Central memory CD8-positive, alpha-beta T cell (primary cell): ENCODE measurements around the gene NR3C1.

Experiments used
- ATAC-seq: fragments of 150-1000 bp; cut with Tn5 transposase; replicated peaks from 2 replicates; pipeline ENCODE4 v1.10.0; 2022; ENCODE audit warnings: mild to moderate bottlenecking, moderate FRiP score, moderate number of reproducible peaks; ENCODE audit not compliant: poor library complexity, severe bottlenecking; ENCODE audit errors: extremely low read depth
- DNase-seq, 2 donors: peaks; one replicate each; pipeline ENCODE4 v3.0.0; 2021; ENCODE audit warnings: low spot score in 2 of 2
- H3K27ac Mint-ChIP-seq: one replicate; pipeline ENCODE4 v1.8.0; 2022; ENCODE audit warnings: low read depth, mild to moderate bottlenecking, moderate library complexity, mixed read lengths
- H3K27me3 Mint-ChIP-seq: one replicate; pipeline ENCODE4 v1.8.0; 2022; ENCODE audit warnings: mixed read lengths
- H3K36me3 Mint-ChIP-seq: one replicate; pipeline ENCODE4 v1.8.0; 2022; ENCODE audit warnings: mild to moderate bottlenecking, moderate library complexity, mixed read lengths; ENCODE audit not compliant: insufficient read depth
- H3K4me1 Mint-ChIP-seq: one replicate; pipeline ENCODE4 v1.8.0; 2022; ENCODE audit warnings: mixed read lengths
- H3K4me3 Mint-ChIP-seq: one replicate; pipeline ENCODE4 v1.8.0; 2022; ENCODE audit warnings: mild to moderate bottlenecking, moderate library complexity, mixed read lengths
- H3K9me3 Mint-ChIP-seq: one replicate; pipeline ENCODE4 v1.8.0; 2022; ENCODE audit warnings: mixed read lengths

Gene NR3C1

DNA sequence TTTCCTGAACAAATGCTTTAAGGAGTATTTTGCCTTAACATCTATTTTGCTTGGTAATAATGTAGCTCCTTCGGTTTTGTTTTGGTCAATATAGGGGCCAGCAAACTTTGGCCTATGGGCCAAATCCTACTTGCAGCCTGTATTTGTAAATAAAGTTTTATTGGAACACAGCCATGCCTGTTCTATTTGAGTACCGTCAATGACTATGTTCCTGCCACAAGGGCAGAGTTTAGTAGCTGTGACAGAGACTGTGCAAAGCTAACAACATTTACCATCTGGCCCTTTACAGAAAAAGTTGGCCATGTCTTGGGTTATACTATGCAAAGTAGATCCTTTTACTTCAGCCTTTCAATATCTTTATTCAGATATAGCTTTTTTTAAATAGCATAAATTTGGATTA lies 113.4 kb downstream of the NR3C1 start:
- Mint-ChIP-seq H3K36me3 (peaks cover 21% of the 10 kb centered on the region), H3K27ac (no peak overlapping the region), H3K9me3 (no peaks in the 10 kb centered on the region), H3K27me3 (no peaks in the 10 kb centered on the region), H3K4me1 (peaks cover 19% of the 10 kb centered on the region), H3K4me3 (no peak overlapping the region)
- ATAC-seq (no peak), DNase-seq (no peak)

DNA sequence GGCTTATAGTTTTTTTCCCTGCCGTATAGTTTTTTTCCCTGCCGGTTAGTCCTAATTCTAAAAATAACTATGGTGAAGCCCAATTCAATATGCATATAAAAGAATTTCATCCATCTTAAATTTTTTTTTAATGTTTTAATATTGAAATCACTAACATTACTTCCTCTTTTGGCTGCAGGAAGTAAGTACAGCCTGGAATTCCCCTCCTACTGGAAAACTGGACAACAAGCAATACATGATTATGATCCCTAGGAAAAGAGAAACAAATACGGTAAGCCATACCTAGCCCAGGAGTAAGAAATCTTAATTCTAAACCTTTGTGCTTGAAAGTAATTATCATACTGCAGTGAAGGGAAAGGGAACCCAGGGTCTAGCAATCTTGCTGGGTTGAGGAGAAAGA lies 119.0 kb downstream of the NR3C1 start:
- no peak overlapping the region for H3K27ac Mint-ChIP-seq
- H3K9me3 Mint-ChIP-seq: no peaks in the 10 kb centered on the region
- DNase-seq: no peak
- peaks cover 8% of the 10 kb centered on the region for H3K4me1 Mint-ChIP-seq
- no peak overlapping the region for H3K4me3 Mint-ChIP-seq
- no peak for ATAC-seq
- H3K27me3 Mint-ChIP-seq: no peaks in the 10 kb centered on the region
- peaks cover 20% of the 10 kb centered on the region for H3K36me3 Mint-ChIP-seq

DNA sequence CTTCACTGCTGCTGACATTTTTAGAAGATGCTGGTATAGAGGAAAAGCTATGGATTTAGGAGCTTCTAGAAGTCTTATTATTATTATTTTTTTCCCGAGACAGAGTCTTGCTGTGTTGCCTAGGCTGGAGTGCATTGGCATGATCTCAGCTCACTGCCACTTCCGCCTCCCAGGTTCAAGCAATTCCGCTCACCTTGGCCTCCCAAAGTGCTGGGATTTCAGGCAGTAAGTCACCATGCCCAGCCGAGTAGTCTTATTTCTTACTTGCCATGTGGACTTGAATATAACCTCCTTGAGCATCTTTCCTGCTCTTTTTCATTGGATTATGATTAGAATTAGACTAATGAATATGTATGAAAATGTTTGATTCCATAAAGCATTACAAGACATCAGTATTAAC lies 119.5 kb downstream of the NR3C1 start:
- Mint-ChIP-seq H3K27me3 (no peaks in the 10 kb centered on the region), H3K4me1 (peaks cover 8% of the 10 kb centered on the region), H3K9me3 (no peaks in the 10 kb centered on the region), H3K27ac (no peak overlapping the region), H3K4me3 (no peak overlapping the region), H3K36me3 (peaks cover 20% of the 10 kb centered on the region)
- DNase-seq (no peak), ATAC-seq (no peak)

DNA sequence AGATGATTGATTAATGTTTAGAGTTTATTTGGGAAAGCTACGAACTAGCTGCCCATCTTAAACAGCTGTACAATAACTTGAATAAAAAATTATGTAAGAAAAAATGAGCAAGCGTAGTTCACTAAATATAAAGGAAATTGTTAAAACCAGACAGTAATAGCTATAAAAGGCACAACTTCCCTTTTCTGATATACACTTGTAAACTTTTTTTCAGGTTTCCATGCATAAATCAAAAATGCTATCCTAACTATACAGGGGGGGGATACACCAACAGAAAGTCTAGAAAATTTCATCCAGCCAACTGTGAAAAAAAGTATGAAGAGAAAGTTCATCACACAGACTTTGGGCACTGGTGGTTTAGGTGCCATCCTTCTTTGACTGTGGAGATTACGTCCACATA lies 122.3 kb downstream of the NR3C1 start:
- peaks cover 17% of the 10 kb centered on the region for H3K36me3 Mint-ChIP-seq
- H3K27ac Mint-ChIP-seq: no peak overlapping the region
- no peaks in the 10 kb centered on the region for H3K27me3 Mint-ChIP-seq
- peaks cover under 1% of the 10 kb centered on the region for H3K4me1 Mint-ChIP-seq
- ATAC-seq (no peak), DNase-seq (no peak)
- no peaks in the 10 kb centered on the region for H3K9me3 Mint-ChIP-seq
- H3K4me3 Mint-ChIP-seq: no peak overlapping the region

DNA sequence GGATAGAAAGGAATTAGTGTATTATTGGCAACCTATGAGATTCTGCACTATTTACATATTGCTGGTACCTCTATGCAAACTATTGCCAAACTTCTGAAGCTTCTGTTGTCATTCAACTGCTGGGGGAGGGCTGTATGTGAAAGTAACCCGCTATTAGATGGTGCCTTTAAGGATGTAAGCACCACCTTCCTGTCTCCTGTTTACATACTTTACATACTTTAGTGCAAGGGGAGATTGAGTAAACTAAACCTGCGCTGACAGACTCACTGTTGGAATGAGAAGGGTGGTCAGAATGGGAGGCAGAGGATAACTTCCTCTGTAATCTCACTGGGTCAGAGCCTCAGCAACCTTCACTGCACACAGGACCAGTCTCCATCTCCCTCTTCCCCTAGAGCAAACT lies 123.8 kb downstream of the NR3C1 start:
- no peak overlapping the region for H3K4me3 Mint-ChIP-seq
- DNase-seq (no peak), ATAC-seq (no peak)
- no peaks in the 10 kb centered on the region for H3K4me1 Mint-ChIP-seq
- peaks cover 16% of the 10 kb centered on the region for H3K36me3 Mint-ChIP-seq
- no peak overlapping the region for H3K27ac Mint-ChIP-seq
- H3K27me3 Mint-ChIP-seq: no peaks in the 10 kb centered on the region
- H3K9me3 Mint-ChIP-seq: no peaks in the 10 kb centered on the region

- DNase-seq: no peak
- Mint-ChIP-seq H3K4me1 (no peaks in the 10 kb centered on the region), H3K36me3 (peaks cover 13% of the 10 kb centered on the region), H3K4me3 (no peak overlapping the region), H3K27ac (no peak overlapping the region), H3K27me3 (no peaks in the 10 kb centered on the region), H3K9me3 (no peaks in the 10 kb centered on the region)
- ATAC-seq: no peak
Observed at GRCh38 chr5:143277536-143277935, 126.0 kb downstream of the NR3C1 start.

DNA sequence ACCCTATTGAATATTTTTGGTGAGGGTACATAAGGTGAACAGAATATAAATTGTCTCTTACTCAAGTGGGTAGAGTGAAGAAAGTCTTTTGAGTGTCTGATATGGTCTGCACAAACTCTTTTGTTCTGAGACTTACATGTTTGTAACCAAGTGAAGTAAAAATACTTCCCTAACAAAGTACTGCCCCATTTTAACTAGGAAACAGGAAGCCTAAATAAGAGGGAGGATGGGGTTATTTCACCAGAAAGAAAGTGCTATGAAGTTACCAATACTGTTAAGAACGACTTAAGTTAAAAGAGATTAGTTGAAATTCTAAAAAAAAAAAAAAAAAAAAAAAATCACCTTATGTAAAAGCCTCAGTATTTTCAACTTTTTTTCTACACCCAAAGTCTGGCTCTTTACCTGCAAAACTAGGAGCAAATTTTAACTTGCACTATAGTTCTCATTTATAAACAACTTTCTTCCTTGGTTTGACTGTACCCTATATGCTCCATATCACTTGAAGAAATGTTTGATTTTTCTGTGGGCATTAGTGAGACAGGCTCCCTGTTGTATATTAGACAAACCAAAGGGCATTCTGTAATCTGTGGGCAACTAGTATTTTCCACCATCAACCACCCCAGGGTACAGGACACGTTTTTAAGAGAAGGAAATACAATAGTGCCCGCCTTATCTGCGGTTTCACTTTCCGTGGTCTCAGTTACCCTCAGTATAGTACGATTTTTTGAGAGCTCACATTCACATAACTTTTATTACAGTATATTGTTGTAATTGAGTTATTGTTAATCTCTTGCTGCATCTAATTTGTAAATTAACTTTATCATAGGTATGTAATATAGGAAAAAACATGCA lies 127.7 kb downstream of the NR3C1 start:
- Mint-ChIP-seq H3K27me3 (no peaks in the 10 kb centered on the region), H3K36me3 (peaks cover 13% of the 10 kb centered on the region), H3K4me1 (no peaks in the 10 kb centered on the region), H3K9me3 (no peaks in the 10 kb centered on the region), H3K4me3 (no peak overlapping the region), H3K27ac (no peak overlapping the region)
- ATAC-seq: no peak
- no peak for DNase-seq

DNA sequence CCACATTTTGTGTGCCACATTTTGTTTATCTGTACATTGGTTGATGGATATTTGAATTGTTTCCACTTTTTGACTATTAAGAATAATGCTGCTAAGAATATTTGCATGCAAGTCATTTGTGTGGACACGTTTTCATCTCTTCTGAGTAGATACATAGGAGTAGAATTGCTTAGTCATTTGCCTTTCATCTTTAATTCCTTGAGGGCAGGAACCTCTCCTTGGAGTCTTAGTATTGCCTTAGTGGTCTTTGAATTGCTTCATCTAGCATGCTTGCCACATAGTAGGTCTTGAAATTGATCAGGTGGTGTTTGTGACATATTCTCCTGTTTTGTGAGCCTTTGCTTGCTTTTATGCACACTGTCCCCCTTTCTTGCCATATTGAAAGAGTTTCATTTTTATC lies 128.5 kb downstream of the NR3C1 start:
- no peaks in the 10 kb centered on the region for H3K9me3 Mint-ChIP-seq

GRCh38 chr5:143271431-143271830 lies 132.1 kb downstream of the NR3C1 start:
- DNase-seq (no peak), ATAC-seq (no peak)
- no peak overlapping the region for H3K27ac Mint-ChIP-seq
- no peaks in the 10 kb centered on the region for H3K4me1 Mint-ChIP-seq
- peaks cover 10% of the 10 kb centered on the region for H3K9me3 Mint-ChIP-seq
- no peaks in the 10 kb centered on the region for H3K27me3 Mint-ChIP-seq
- H3K36me3 Mint-ChIP-seq: peaks cover 2% of the 10 kb centered on the region
- H3K4me3 Mint-ChIP-seq: no peak overlapping the region

More for the DNA sequence above, 128.5 kb downstream of the NR3C1 start:
- DNase-seq (no peak), ATAC-seq (no peak)
- Mint-ChIP-seq H3K36me3 (peaks cover 8% of the 10 kb centered on the region), H3K4me3 (no peak overlapping the region), H3K27ac (no peak overlapping the region), H3K4me1 (no peaks in the 10 kb centered on the region), H3K27me3 (no peaks in the 10 kb centered on the region)

DNA sequence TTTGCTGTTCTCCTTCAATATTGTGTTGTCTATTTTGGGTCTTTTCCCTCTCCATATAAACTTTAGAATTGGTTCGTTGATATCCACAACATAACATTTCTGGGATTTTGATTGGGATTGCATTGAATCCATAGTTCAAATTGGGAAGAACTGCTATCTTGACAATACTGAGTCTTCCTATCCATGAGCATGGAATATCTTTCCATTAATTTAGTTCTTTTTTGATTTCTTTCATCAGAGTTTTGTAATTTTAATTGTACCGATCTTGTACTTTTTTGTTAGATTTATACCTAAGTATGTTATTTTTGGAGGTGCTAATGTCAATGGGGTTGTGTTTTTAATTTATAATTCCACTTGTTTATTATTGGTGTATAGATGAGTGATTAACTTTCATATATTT lies 135.1 kb downstream of the NR3C1 start:
- no peak overlapping the region for H3K27ac Mint-ChIP-seq
- no peaks in the 10 kb centered on the region for H3K36me3 Mint-ChIP-seq
- no peaks in the 10 kb centered on the region for H3K4me1 Mint-ChIP-seq
- DNase-seq: no peak
- no peak overlapping the region for H3K4me3 Mint-ChIP-seq
- no peak for ATAC-seq
- H3K9me3 Mint-ChIP-seq: peaks cover 10% of the 10 kb centered on the region
- H3K27me3 Mint-ChIP-seq: no peaks in the 10 kb centered on the region

- DNase-seq (no peak), ATAC-seq (no peak)
- H3K4me3 Mint-ChIP-seq: no peak overlapping the region
- H3K9me3 Mint-ChIP-seq: peaks cover 10% of the 10 kb centered on the region
- no peaks in the 10 kb centered on the region for H3K27me3 Mint-ChIP-seq
- no peak overlapping the region for H3K27ac Mint-ChIP-seq
- no peaks in the 10 kb centered on the region for H3K4me1 Mint-ChIP-seq
- no peaks in the 10 kb centered on the region for H3K36me3 Mint-ChIP-seq
Observed at GRCh38 chr5:143267186-143267585, 136.3 kb downstream of the NR3C1 start.

DNA sequence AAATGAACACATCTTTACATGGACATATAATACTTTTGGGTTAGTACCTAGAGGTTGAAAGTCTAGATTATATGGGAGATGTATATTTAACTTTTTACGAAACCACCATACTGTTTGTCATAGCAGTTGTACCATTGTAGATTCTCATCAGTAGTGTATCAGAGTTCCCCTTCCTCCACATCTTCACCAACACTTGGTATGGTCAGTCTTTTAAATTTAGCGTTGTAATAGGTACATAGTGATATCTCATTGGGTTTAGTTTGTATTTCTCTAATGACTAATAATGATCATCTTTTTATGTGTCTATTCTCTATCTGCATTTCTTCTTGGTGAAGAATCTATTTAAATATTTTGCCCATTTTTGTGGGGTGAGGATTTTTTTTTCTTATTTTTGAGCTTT lies 137.5 kb downstream of the NR3C1 start:
- H3K9me3 Mint-ChIP-seq: peaks cover 10% of the 10 kb centered on the region
- no peaks in the 10 kb centered on the region for H3K36me3 Mint-ChIP-seq
- H3K4me1 Mint-ChIP-seq: no peaks in the 10 kb centered on the region
- no peaks in the 10 kb centered on the region for H3K27me3 Mint-ChIP-seq
- H3K4me3 Mint-ChIP-seq: no peak overlapping the region
- no peak overlapping the region for H3K27ac Mint-ChIP-seq
- DNase-seq (no peak), ATAC-seq (no peak)

GRCh38 chr5:143263272-143263810 lies 140.1 kb downstream of the NR3C1 start:
- Mint-ChIP-seq H3K4me3 (no peak overlapping the region), H3K27me3 (no peaks in the 10 kb centered on the region), H3K36me3 (no peaks in the 10 kb centered on the region), H3K9me3 (peaks cover 8% of the 10 kb centered on the region), H3K27ac (no peak overlapping the region), H3K4me1 (no peaks in the 10 kb centered on the region)
- no peak for DNase-seq
- ATAC-seq: no peak
